Right atrium auricular region (tissue), 2 donors: ENCODE data around the gene PSMD11. TPM values are rescaled to one million over a fixed set of nuclear protein-coding genes. Genes with fewer than 3 reads are reported as not detected.

ENCODE experiments used
- DNase-seq: peaks from one replicate; pipeline ENCODE4 v3.0.0-alpha.2; 2019; ENCODE audit warnings: low spot score
- H3K27ac ChIP-seq, 2 donors: fragments of 200-600 bp; sonication (generic); 1 replicate in 1 of 2; 2 replicates in 1 of 2; pipeline ENCODE4 v1.5.1; 2016 to 2019
- H3K27me3 ChIP-seq, 2 donors: fragments of 200-600 bp; sonication (generic); one replicate each; pipeline versions ENCODE4 v1.5.1 to v1.6.0; 2017 to 2019
- H3K36me3 ChIP-seq: fragments of 200-600 bp; sonication (generic); one replicate; pipeline ENCODE4 v1.5.1; 2016
- H3K4me1 ChIP-seq, 2 donors: fragments of 200-600 bp; sonication (generic); one replicate each; pipeline versions ENCODE4 v1.5.1 to v1.6.0; 2017 to 2019
- H3K4me3 ChIP-seq, 2 donors: fragments of 200-600 bp; sonication (generic); 1 replicate in 1 of 2; 2 replicates in 1 of 2; pipeline ENCODE4 v1.5.1; 2017 to 2019; ENCODE audit warnings: mild to moderate bottlenecking in 1 of 2, moderate library complexity in 1 of 2
- H3K9me3 ChIP-seq, 2 donors: fragments of 200-600 bp; sonication (generic); one replicate each; pipeline ENCODE4 v1.5.1; 2019
- total RNA-seq, 2 donors: library from RNA; depleted of rRNA; stranded (reverse); fragments of >200 nt; gene quantifications; one replicate each; pipeline ENCODE4 v1.1.0, GENCODE V29; 2016
- TF ChIP-seq, protein P1 (sequence below), 2 donors: fragments of 200-600 bp; sonication (generic); IDR thresholded peaks; one replicate each; pipeline ENCODE4 v1.5.1; 2019; ENCODE audit warnings: antibody characterized with exemption in 2 of 2

PSMD11 gene
- total RNA-seq, 2 donors from 2014 or later = 42.2 to 43.8 TPM

DNA sequence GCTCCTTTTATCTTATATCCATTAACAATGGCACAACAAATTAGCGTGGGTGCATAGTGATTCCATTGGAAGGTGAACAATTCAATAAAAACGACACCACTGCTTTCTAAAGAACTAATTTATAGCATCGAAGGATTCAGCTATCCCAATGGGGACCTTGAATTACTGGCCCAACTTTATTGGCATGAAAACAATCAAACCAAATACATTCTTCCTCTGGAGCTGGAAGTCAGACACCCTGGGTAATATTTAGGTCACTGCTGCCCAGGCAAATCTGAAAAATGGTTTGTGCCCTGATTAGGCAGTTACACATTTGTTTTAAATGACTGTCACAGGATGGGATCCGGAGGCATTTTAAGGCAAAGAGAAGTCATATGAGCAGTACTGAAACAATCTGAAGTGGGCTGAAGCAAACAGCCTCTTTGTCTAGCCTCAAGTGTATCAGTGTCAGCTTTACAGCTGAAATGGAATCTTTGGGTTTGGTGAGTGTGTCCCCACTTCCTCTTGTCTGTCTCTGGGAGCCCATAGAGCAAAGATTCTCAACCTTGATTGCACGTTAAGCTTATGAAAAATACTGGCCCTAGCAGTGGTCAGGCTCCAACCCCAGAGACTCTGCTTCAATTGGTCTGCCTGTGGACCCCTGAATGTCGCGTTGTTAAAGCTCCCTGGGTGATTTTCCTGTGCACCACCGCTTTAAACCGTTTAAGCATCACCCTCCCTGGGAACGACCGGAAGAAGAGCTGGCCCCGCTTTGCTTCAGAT, 72.8 kb downstream of the PSMD11 start:
- Histone ChIP-seq H3K4me1 (peaks cover 0 to 36% of the 10 kb centered on the region in 2 donors), H3K9me3 (no peaks in the 10 kb centered on the region), H3K27ac (no peak overlapping the region), H3K4me3 (no peak overlapping the region), H3K27me3 (no peaks in the 10 kb centered on the region), H3K36me3 (no peaks in the 10 kb centered on the region)
- TF ChIP-seq, protein P1, sequence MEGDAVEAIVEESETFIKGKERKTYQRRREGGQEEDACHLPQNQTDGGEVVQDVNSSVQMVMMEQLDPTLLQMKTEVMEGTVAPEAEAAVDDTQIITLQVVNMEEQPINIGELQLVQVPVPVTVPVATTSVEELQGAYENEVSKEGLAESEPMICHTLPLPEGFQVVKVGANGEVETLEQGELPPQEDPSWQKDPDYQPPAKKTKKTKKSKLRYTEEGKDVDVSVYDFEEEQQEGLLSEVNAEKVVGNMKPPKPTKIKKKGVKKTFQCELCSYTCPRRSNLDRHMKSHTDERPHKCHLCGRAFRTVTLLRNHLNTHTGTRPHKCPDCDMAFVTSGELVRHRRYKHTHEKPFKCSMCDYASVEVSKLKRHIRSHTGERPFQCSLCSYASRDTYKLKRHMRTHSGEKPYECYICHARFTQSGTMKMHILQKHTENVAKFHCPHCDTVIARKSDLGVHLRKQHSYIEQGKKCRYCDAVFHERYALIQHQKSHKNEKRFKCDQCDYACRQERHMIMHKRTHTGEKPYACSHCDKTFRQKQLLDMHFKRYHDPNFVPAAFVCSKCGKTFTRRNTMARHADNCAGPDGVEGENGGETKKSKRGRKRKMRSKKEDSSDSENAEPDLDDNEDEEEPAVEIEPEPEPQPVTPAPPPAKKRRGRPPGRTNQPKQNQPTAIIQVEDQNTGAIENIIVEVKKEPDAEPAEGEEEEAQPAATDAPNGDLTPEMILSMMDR (IDR thresholded peaks at IDR 0.05) = no peak
- DNase-seq = no peak

DNA sequence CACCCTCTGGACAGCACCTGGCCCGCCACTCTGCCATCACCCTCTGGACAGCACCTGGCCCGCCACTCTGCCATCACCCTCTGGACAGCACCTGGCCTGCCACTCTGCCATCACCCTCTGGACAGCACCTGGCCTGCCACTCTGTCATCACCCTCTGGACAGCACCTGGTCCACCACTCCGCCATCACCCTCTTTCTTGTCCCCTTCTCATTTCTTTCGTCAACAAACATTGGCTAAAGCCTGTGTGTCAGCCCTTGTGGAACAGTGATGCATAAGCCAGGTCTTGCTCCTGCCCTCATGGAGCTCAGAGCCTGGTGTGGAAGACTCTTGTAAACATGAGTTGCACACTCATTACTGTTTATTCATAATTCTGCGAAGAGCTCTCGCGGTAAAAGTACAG, 73.7 kb downstream of the PSMD11 start:
- no peaks in the 10 kb centered on the region for H3K9me3 ChIP-seq
- H3K27me3 ChIP-seq = no peaks in the 10 kb centered on the region
- H3K4me3 ChIP-seq = no peak overlapping the region
- no peak for DNase-seq
- peaks cover 0 to 36% of the 10 kb centered on the region in 2 donors for H3K4me1 ChIP-seq
- no peaks in the 10 kb centered on the region for H3K36me3 ChIP-seq
- TF ChIP-seq, protein P1 (IDR thresholded peaks at IDR 0.05) = no peak
- no peak overlapping the region for H3K27ac ChIP-seq

DNA sequence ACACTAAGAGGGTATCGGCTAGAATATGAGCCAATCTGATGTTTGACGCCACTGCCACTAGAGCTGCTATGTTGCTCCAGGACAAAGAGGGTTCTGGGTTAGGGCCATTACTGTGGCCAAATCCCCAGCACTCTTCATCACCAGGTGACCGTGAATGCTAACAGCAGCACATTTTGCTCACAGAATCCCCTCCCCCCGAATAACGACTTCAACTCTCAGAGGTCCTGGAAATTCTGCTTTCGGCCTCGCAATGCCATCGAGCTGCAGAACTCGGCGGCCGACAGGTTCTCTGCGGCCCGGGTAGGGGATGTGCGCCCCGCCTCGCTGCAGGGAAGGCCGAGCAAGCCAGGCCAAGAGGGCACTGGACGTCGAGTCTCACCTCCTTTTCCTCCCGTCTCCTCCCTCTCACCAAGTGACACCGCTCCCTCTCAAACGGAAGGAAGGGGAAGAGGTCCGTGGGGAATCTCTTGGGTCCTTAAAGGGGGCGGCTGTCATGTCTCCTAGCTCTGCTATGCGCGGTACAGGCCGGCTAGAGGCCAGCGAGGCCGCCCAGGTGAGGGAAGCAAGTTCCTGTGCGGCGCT, 74.4 kb downstream of the PSMD11 start:
- peak overlapping the region; percentile 30 to 60 for H3K4me3 ChIP-seq
- peaks cover 0 to 36% of the 10 kb centered on the region in 2 donors for H3K4me1 ChIP-seq
- no peak overlapping the region for H3K27ac ChIP-seq
- DNase-seq = no peak
- H3K27me3 ChIP-seq = no peaks in the 10 kb centered on the region
- H3K9me3 ChIP-seq = no peaks in the 10 kb centered on the region
- TF ChIP-seq, protein P1 (IDR thresholded peaks at IDR 0.05) = no peak
- H3K36me3 ChIP-seq = no peaks in the 10 kb centered on the region

DNA sequence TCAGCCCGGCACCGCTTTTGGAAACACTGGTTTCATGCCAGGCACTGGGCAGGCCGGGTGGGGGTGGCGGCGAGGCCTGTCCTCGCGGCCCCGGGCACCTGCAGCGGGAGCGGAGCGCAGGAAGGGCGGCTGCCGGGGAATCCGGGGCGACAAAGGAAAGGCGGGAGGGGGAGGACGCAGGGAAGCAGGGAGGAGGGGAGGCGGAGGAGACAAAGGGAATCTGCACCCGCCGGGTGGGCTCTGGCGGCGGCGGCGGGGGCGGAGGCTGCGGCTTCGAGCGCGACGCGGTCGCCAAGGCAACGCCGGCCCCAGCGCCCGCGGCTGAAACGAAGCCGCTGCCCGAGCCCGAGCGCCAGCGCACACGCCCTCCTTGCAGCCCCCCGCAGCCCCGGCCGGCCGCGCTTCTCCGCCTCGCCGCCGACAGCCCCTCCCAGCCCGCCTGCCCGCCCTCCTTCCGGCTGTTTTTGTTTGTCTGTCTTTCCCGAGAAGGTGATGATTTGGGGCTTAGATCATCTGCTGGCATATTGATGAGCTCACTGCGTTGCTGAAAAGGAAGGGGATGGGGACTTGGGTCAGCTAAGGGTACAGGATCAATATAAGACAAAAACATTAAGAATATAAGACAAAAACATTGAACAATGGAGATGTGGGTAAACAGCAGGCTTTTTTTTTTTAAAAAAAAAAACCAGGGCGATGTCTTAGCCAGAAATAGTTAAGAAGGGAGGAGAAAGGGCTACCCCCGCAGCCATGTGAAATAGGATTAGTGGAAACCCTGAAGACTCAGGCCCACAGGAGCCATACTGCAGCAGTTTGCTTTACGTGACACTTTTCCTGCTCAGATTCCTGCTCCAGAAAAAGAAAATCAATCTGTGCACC, 75.2 kb downstream of the PSMD11 start:
- no peaks in the 10 kb centered on the region for H3K27me3 ChIP-seq
- H3K9me3 ChIP-seq = no peaks in the 10 kb centered on the region
- no peaks in the 10 kb centered on the region for H3K36me3 ChIP-seq
- peak overlapping the region in 1 of 2 donors; percentile 6 for H3K27ac ChIP-seq
- TF ChIP-seq, protein P1 (IDR thresholded peaks at IDR 0.05) = no peak
- H3K4me3 ChIP-seq = peak overlapping the region; percentile 30 to 60
- DNase-seq = no peak
- H3K4me1 ChIP-seq = peaks cover 0 to 36% of the 10 kb centered on the region in 2 donors

DNA sequence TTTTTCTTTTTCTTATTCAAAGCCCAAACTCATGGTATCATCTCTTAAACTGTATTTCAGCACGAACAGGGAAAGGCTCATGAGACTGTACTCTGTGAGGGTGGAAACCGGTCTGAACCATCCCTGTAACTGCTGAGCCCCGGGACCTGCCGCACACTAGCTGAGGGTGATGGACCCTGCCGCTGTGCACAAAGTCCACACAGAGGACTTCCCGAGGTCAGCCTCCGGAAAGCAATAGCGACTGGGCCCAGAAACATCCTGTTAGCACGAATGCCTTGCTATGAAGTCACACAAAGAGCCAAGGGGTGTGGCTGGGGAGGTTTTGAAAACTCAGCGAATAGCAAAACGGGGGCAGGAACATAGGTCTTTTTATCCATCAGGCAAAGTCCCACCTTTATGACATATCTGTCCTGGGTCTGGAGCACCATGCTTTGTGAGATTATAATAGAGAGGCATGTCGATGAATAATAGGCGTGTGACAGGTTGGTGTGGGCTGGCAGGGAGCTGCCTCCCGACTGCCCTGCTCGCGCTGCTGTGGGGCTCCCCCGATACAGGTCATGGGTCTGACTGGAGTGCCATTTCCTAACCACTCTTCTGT, 75.9 kb downstream of the PSMD11 start:
- Histone ChIP-seq H3K27me3 (no peaks in the 10 kb centered on the region), H3K9me3 (no peaks in the 10 kb centered on the region), H3K4me1 (peaks cover 0 to 38% of the 10 kb centered on the region in 2 donors), H3K27ac (no peak overlapping the region), H3K4me3 (peak overlapping the region in 1 of 2 donors; percentile 60), H3K36me3 (no peaks in the 10 kb centered on the region)
- no peak for DNase-seq
- TF ChIP-seq, protein P1 (IDR thresholded peaks at IDR 0.05) = no peak
